Spleen (tissue), 7 donors: ENCODE data around the gene ANKEF1.

Experiments
- POLR2AphosphoS5 ChIP-seq, 3 donors: sonication (generic); formaldehyde crosslinking; IDR thresholded peaks; one replicate each; pipeline ENCODE4 v1.5.1; 2017; ENCODE audit warnings: antibody characterized with exemption in 3 of 3
- TF ChIP-seq, protein P1 (sequence below), 11 experiments: fragments of 200-600 bp in 7 of 11; fragments of 450-650 bp in 4 of 11; sonication (generic) in 4 of 11; IDR thresholded peaks in 8 of 11; conservative IDR thresholded peaks in 3 of 11; 1 replicate in 7 of 11; 2 replicates in 4 of 11; pipeline versions ENCODE4 v1.4.0 to v1.8.0; 2016 to 2021; ENCODE audit warnings: antibody characterized with exemption in 11 of 11, inconsistent platforms in 4 of 11, mild to moderate bottlenecking in 1 of 11
- donor health status: DM: no; HTN: no; CAD: no; lungs with moderate emphysema.
- donor health status: DM: no; HTN: no; CAD: no.
- donor health status: DM: no; HTN: no; CAD: no.

GRCh38 chr20:9996944-9997343 lies 37.8 kb upstream of the ANKEF1 start:
- TF ChIP-seq, protein P1, sequence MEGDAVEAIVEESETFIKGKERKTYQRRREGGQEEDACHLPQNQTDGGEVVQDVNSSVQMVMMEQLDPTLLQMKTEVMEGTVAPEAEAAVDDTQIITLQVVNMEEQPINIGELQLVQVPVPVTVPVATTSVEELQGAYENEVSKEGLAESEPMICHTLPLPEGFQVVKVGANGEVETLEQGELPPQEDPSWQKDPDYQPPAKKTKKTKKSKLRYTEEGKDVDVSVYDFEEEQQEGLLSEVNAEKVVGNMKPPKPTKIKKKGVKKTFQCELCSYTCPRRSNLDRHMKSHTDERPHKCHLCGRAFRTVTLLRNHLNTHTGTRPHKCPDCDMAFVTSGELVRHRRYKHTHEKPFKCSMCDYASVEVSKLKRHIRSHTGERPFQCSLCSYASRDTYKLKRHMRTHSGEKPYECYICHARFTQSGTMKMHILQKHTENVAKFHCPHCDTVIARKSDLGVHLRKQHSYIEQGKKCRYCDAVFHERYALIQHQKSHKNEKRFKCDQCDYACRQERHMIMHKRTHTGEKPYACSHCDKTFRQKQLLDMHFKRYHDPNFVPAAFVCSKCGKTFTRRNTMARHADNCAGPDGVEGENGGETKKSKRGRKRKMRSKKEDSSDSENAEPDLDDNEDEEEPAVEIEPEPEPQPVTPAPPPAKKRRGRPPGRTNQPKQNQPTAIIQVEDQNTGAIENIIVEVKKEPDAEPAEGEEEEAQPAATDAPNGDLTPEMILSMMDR (IDR thresholded peaks at IDR 0.05 in 8 of 11, conservative IDR thresholded peaks at IDR 0.05 in 3 of 11), result no peak
- TF ChIP-seq POLR2AphosphoS5 (IDR thresholded peaks at IDR 0.05), result no peak
